Measurements from ENCODE around the gene PRR13. TPM values are rescaled to one million over a fixed set of nuclear protein-coding genes. Genes with fewer than 3 reads are reported as not detected.
"Not testable (repeated sequence)": the region's sequence is repeated elsewhere in the genome, so short reads cannot be mapped to it uniquely, and the experiment has no call there.

The PRR13 gene
- total RNA-seq, 1 donor from 2014 or later, result 12.6 TPM

GRCh38 chr12:53439582-53439981 lies 2.0 kb upstream of the PRR13 start:
- DNase-seq, result not testable (repeated sequence)

- DNase-seq, result no peak
Measured at GRCh38 chr12:53443955-53444354, 2.4 kb downstream of the PRR13 start.

GRCh38 chr12:53444593-53445325 lies 3.2 kb downstream of the PRR13 start:
- not testable (repeated sequence) for DNase-seq

GRCh38 chr12:53450936-53451335 lies 9.4 kb downstream of the PRR13 start:
- DNase-seq, result no peak

GRCh38 chr12:53451661-53452158 lies 10.2 kb downstream of the PRR13 start, which contains the start of gene PCBP2:
Gene PCBP2, plus strand, starts transcription at chr12:53452102. Its CDS starts 2,699 bp downstream, at chr12:53454801.
- DNase-seq, result peak; percentile 100

GRCh38 chr12:53452159-53453077 lies 10.9 kb downstream of the PRR13 start:
- peak; percentile 93 for DNase-seq

- peak; percentile 33 for DNase-seq
Measured at GRCh38 chr12:53453953-53454640, 12.6 kb downstream of the PRR13 start.

- no peak for DNase-seq
Measured at GRCh38 chr12:53454707-53455106, 13.2 kb downstream of the PRR13 start.

GRCh38 chr12:53456654-53457366 lies 15.3 kb downstream of the PRR13 start:
- DNase-seq, result no peak

- DNase-seq, result no peak
Measured at GRCh38 chr12:53459097-53459496, 17.6 kb downstream of the PRR13 start.

- no peak for DNase-seq
Measured at GRCh38 chr12:53461059-53461458, 19.5 kb downstream of the PRR13 start.

- no peak for DNase-seq
Measured at GRCh38 chr12:53461591-53461990, 20.1 kb downstream of the PRR13 start.

- DNase-seq, result no peak
Measured at GRCh38 chr12:53462935-53463334, 21.4 kb downstream of the PRR13 start.

GRCh38 chr12:53463802-53464560 lies 22.4 kb downstream of the PRR13 start:
- no peak for DNase-seq

- DNase-seq, result no peak
Measured at GRCh38 chr12:53464685-53465418, 23.3 kb downstream of the PRR13 start.

- no peak for DNase-seq
Measured at GRCh38 chr12:53465679-53466078, 24.1 kb downstream of the PRR13 start.

- no peak for DNase-seq
Measured at GRCh38 chr12:53466640-53467039, 25.1 kb downstream of the PRR13 start.

GRCh38 chr12:53467082-53467481 lies 25.5 kb downstream of the PRR13 start:
- DNase-seq, result no peak

GRCh38 chr12:53467880-53468279 lies 26.3 kb downstream of the PRR13 start:
- no peak for DNase-seq

- no peak for DNase-seq
Measured at GRCh38 chr12:53468282-53468681, 26.7 kb downstream of the PRR13 start.

All from dermis blood vessel endothelial cell (primary cell).